GM12878 (cell line): ENCODE data around the gene DNAAF1. TPM values are rescaled to one million over a fixed set of nuclear protein-coding genes. Genes with fewer than 3 reads are reported as not detected.

ENCODE experiments used
- ATAC-seq: fragments of 200-7000 bp; cut with Tn5 transposase; 3 replicates; pipeline ENCODE4 v1.9.1; 2020; ENCODE audit warnings: mild to moderate bottlenecking, moderate library complexity
- BruUV-seq: library from RNA; stranded (reverse); fragments of 400-500 nt; replicated peaks from 2 replicates; lab custom pipeline; 2021; lab: Mats Ljungman, UMichigan
- CTCF ChIA-PET: fragments of 300-600 bp; sonication (Branson Sonifier 250); formaldehyde crosslinking; extraction: SDS; loops from one replicate; lab custom pipeline; 2021; ENCODE audit warnings: inconsistent platforms; lab: Yijun Ruan, JAX
- POLR2A ChIA-PET: fragments of 350-600 bp; formaldehyde crosslinking; extraction: SDS; loops from one replicate; lab custom pipeline; 2021; ENCODE audit warnings: inconsistent platforms; lab: Charles Lee
- RAD21 ChIA-PET: fragments of 300-600 bp; sonication (Branson Sonifier 250); formaldehyde crosslinking; loops from one replicate; lab custom pipeline; 2023; ENCODE audit warnings: antibody characterized with exemption; ENCODE audit not compliant: unreplicated experiment; lab: Charles Lee
- SMC1A ChIA-PET: fragments of 300-600 bp; sonication (Branson Sonifier 250); formaldehyde crosslinking; loops from one replicate; lab custom pipeline; 2023; ENCODE audit not compliant: unreplicated experiment, uncharacterized antibody; lab: Charles Lee
- DNase-seq: peaks from one replicate; pipeline ENCODE4 v3.0.0-alpha.2; 2011; ENCODE audit warnings: low read depth, low spot score
- FAIRE-seq: peaks from 3 replicates; lab custom pipeline; 2011; peaks lifted over from hg19 to GRCh38; lab: Jason Lieb, UNC
- H2AFZ ChIP-seq: 2 replicates; pipeline ENCODE4 v1.6.0; 2011; ENCODE audit warnings: low read depth, low read length, control low read depth; ENCODE audit not compliant: control insufficient read depth
- H3K27ac ChIP-seq: 2 replicates; pipeline ENCODE4 v1.5.1; 2011; ENCODE audit warnings: control low read depth; ENCODE audit not compliant: control insufficient read depth, insufficient read depth
- H3K27me3 ChIP-seq, 2 experiments: replicated peaks in 1 of 2; 2 replicates each; pipeline versions ENCODE4 v1.6.0 to v1.6.1; 2011; ENCODE audit warnings: low read length in 1 of 2; ENCODE audit not compliant: control insufficient read depth in 2 of 2, insufficient read depth in 2 of 2
- H3K36me3 ChIP-seq, 2 experiments: 2 replicates each; pipeline ENCODE4 v1.5.1; 2011; ENCODE audit warnings: low read length in 1 of 2; ENCODE audit not compliant: control insufficient read depth in 2 of 2, insufficient read depth in 2 of 2
- H3K4me1 ChIP-seq: 2 replicates; pipeline ENCODE4 v1.6.1; 2011; ENCODE audit warnings: mild to moderate bottlenecking, low read length, moderate library complexity, mixed read lengths; ENCODE audit not compliant: control insufficient read depth, insufficient read depth
- H3K4me2 ChIP-seq: 2 replicates; pipeline ENCODE4 v1.6.0; 2011; ENCODE audit warnings: control low read depth; ENCODE audit not compliant: control insufficient read depth, insufficient read depth
- H3K4me3 ChIP-seq: fragments of 200-600 bp; sonication (generic); 2 replicates; pipeline ENCODE4 v1.5.1; 2016
- H3K79me2 ChIP-seq: 2 replicates; pipeline ENCODE4 v1.6.0; 2011; ENCODE audit warnings: low read length; ENCODE audit not compliant: control insufficient read depth, insufficient read depth
- H3K9ac ChIP-seq: 2 replicates; pipeline ENCODE4 v1.8.0; 2011; ENCODE audit warnings: low read length, control low read depth, mixed read lengths; ENCODE audit not compliant: control insufficient read depth, insufficient read depth
- H3K9me3 ChIP-seq: replicated peaks from 3 replicates; pipeline ENCODE4 v1.5.1; 2011; ENCODE audit warnings: mild to moderate bottlenecking, low read length; ENCODE audit not compliant: control insufficient read depth, insufficient read depth
- H4K20me1 ChIP-seq: 2 replicates; pipeline ENCODE4 v1.6.0; 2011; ENCODE audit not compliant: control insufficient read depth, insufficient read depth
- CEBPZ ChIP-seq: fragments of 150-350 bp; IDR thresholded peaks from 2 replicates; pipeline ENCODE4 v1.6.1; 2016; ENCODE audit warnings: low read depth, low read length
- EGR1 ChIP-seq, 2 experiments: IDR thresholded peaks; 1 replicate in 1 of 2; 2 replicates in 1 of 2; pipeline ENCODE4 v1.6.1; 2011 to 2012; ENCODE audit warnings: low read depth in 2 of 2, low read length in 2 of 2, borderline replicate concordance in 1 of 2, mild to moderate bottlenecking in 1 of 2, moderate library complexity in 1 of 2
- IKZF2 ChIP-seq, 2 experiments: fragments of 450-650 bp; IDR thresholded peaks; 2 replicates each; pipeline ENCODE4 v1.6.1; 2017; ENCODE audit warnings: mild to moderate bottlenecking in 2 of 2, moderate library complexity in 2 of 2
- POLR2AphosphoS2 ChIP-seq: IDR thresholded peaks from 2 replicates; pipeline ENCODE4 v1.6.1; 2011; ENCODE audit warnings: low read depth, mild to moderate bottlenecking, low read length, improper control_type of control experiment, moderate library complexity
- RBBP5 ChIP-seq: fragments of 200-600 bp; sonication (generic); conservative IDR thresholded peaks from 2 replicates; pipeline ENCODE4 v1.6.1; 2016
- YBX1 ChIP-seq: fragments of 450-650 bp; IDR thresholded peaks from 2 replicates; pipeline ENCODE4 v1.6.1; 2016; ENCODE audit warnings: antibody characterized with exemption
- ZBTB40 ChIP-seq: fragments of 450-650 bp; IDR thresholded peaks from 2 replicates; pipeline ENCODE4 v1.6.1; 2016; ENCODE audit warnings: mild to moderate bottlenecking, moderate library complexity, borderline replicate concordance
- ZNF207 ChIP-seq: fragments of 450-650 bp; IDR thresholded peaks from 2 replicates; pipeline ENCODE4 v1.6.1; 2014; ENCODE audit warnings: antibody characterized with exemption, mild to moderate bottlenecking, borderline replicate concordance
- WGBS: methylation state at CpG from one replicate; pipeline ENCODE4 v1.1.6; 2016; ENCODE audit warnings: low lambda C conversion rate; ENCODE audit not compliant: insufficient replicate concordance, insufficient coverage; ENCODE audit errors: missing lambda C conversion rate; 5-methylcytosine and 5-hydroxymethylcytosine counted together
- in situ Hi-C: fragments of 300-500 bp; cut with MboI; formaldehyde crosslinking; loops from 9 replicates; pipeline ENCODE4 v1.14.3; 2018; ENCODE audit warnings: mixed read lengths
- intact Hi-C: fragments of 100-400 bp; cut with micrococcal nuclease; formaldehyde crosslinking; loops from one replicate; pipeline ENCODE4 v1.14.2; 2022; ENCODE audit not compliant: unreplicated experiment
- polyA plus RNA-seq, 11 experiments: library from polyadenylated mRNA; depleted of rRNA in 4 of 11; unstranded in 6 of 11; stranded (reverse) in 5 of 11; fragments of >200 nt; fragmentation: Nextera tagmentation in 4 of 11; fragmentation: Illumina TruSeq in 1 of 11; extraction: Ambion mirVana in 4 of 11; extraction: Trizol in 1 of 11; gene quantifications; 1 replicate in 1 of 11; 2 replicates in 10 of 11; pipeline versions ENCODE4 v1.2.1 to v1.2.3, GENCODE V29; 2011 to 2016; ENCODE audit warnings: inconsistent platforms in 2 of 11, missing spikeins in 2 of 11, low read depth in 1 of 11
- total RNA-seq, 4 experiments: library from RNA; depleted of rRNA in 3 of 4; stranded (reverse); fragments of >200 nt in 3 of 4; fragmentation: Illumina TruSeq in 1 of 4; extraction: Trizol in 1 of 4; gene quantifications; 2 replicates each; pipeline versions ENCODE4 v1.2.1 to v1.2.3, GENCODE V29; 2013 to 2021
- TF ChIP-seq, protein P1 (sequence below): IDR thresholded peaks from 2 replicates; pipeline ENCODE4 v1.6.1; 2011; ENCODE audit warnings: borderline replicate concordance, low read depth, mild to moderate bottlenecking, moderate library complexity, mixed read lengths, low read length; ENCODE audit not compliant: insufficient read depth; ENCODE audit errors: extremely low read length
- TF ChIP-seq, protein P2 (sequence below): fragments of 450-650 bp; conservative IDR thresholded peaks from 2 replicates; pipeline ENCODE4 v1.6.1; 2017; ENCODE audit warnings: mild to moderate bottlenecking, moderate library complexity

The DNAAF1 gene
- total and polyA plus RNA-seq, 10 of the 15 experiments (the other 5 are each of a cell fraction or from before 2014, with no cell fraction given), result 0.02 to 0.76 (median 0.08) TPM; not detected in 6

GRCh38 chr16:84144859-84145639 lies at the start of gene DNAAF1, which contains the start of gene HSDL1 (continued):
- TF ChIP-seq CEBPZ, result no peak
- TF ChIP-seq EGR1 (IDR thresholded peaks at IDR 0.05; ENCODE audit: borderline replicate concordance in 1 of 2, low read depth in 2 of 2, low read length in 2 of 2), result peak; percentile 50 to 89
- TF ChIP-seq ZNF207, result peak; percentile 52; the same call in 1 of the 2 replicates
- TF ChIP-seq POLR2AphosphoS2, result 0 out of 2 replicates have a peak, but pooled peaks have one; percentile 30
- TF ChIP-seq RBBP5, result no peak
- TF ChIP-seq YBX1, result no peak

DNA sequence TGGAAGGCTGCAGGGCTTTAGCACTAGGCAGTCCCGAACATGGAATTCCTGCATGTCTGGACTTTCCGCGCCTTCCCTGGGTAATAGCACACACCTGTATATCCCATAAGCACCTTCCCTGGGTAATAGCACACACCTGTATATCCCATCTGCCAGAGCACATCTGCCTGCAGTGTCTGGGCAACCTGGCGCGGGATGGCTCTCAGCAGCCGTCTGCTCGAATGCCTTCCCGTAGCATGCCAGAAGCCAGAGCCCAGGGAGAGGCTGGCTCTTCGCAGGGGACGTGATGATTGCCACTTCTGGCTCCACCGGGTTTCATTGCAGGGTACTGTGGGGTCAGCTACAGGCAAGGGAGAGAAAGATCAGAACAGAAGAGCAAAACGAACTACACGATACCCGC lies 49.6 kb upstream of the DNAAF1 start:
- WGBS, result 97% methylated on average over 14 of the region's 14 CpGs
- Histone ChIP-seq H3K27ac (no peak overlapping the region), H4K20me1 (peaks cover 2% of the 10 kb centered on the region; the same call in 1 of the 2 replicates), H3K4me2 (no peak overlapping the region), H2AFZ (no peak overlapping the region), H3K27me3 (no peaks in the 10 kb centered on the region), H3K36me3 (peaks cover 13 to 43% of the 10 kb centered on the region in 2 experiments), H3K79me2 (no peaks in the 10 kb centered on the region), H3K9ac (no peak overlapping the region), H3K4me3 (no peak overlapping the region), H3K4me1 (no peaks in the 10 kb centered on the region; the same call in 1 of the 2 replicates), H3K9me3 (no peaks in the 10 kb centered on the region)
- DNase-seq (no peak), ATAC-seq (no peak), FAIRE-seq (no peak)
- ChIA-PET RAD21 (no interaction called here), SMC1A (no interaction called here), POLR2A (interaction anchor here (0.6 kb wide), 1 partner anchor 202 kb away, joined by 7 read pairs; no protein-coding TSS in a partner anchor), CTCF (no interaction called here)
- in situ Hi-C loops, result no loop called here
- BruUV-seq, result no TSS peak
- intact Hi-C loops, result no loop called here
- TF ChIP-seq POLR2AphosphoS2, result no peak
- TF ChIP-seq IKZF2 (IDR thresholded peaks at IDR 0.05), result no peak
- TF ChIP-seq, protein P1, sequence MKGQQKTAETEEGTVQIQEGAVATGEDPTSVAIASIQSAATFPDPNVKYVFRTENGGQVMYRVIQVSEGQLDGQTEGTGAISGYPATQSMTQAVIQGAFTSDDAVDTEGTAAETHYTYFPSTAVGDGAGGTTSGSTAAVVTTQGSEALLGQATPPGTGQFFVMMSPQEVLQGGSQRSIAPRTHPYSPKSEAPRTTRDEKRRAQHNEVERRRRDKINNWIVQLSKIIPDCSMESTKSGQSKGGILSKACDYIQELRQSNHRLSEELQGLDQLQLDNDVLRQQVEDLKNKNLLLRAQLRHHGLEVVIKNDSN, result no peak
- TF ChIP-seq, protein P2, sequence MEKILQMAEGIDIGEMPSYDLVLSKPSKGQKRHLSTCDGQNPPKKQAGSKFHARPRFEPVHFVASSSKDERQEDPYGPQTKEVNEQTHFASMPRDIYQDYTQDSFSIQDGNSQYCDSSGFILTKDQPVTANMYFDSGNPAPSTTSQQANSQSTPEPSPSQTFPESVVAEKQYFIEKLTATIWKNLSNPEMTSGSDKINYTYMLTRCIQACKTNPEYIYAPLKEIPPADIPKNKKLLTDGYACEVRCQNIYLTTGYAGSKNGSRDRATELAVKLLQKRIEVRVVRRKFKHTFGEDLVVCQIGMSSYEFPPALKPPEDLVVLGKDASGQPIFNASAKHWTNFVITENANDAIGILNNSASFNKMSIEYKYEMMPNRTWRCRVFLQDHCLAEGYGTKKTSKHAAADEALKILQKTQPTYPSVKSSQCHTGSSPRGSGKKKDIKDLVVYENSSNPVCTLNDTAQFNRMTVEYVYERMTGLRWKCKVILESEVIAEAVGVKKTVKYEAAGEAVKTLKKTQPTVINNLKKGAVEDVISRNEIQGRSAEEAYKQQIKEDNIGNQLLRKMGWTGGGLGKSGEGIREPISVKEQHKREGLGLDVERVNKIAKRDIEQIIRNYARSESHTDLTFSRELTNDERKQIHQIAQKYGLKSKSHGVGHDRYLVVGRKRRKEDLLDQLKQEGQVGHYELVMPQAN, result no peak
- TF ChIP-seq ZBTB40, result no peak
